Tibial nerve (tissue), 4 donors: ENCODE measurements around the gene AP2S1.

Experiments
- EP300 ChIP-seq, 2 donors: sonication (generic); formaldehyde crosslinking; IDR thresholded peaks; one replicate each; pipeline ENCODE4 v1.6.1; 2017; ENCODE audit warnings: antibody characterized with exemption in 2 of 2, mild to moderate bottlenecking in 1 of 2
- POLR2A ChIP-seq, 2 donors: fragments of 450-650 bp; IDR thresholded peaks; one replicate each; pipeline ENCODE4 v1.6.1; 2017; ENCODE audit warnings: antibody characterized with exemption in 2 of 2, mild to moderate bottlenecking in 2 of 2, moderate library complexity in 2 of 2
- TF ChIP-seq, protein P1 (sequence below), 5 experiments: fragments of 200-600 bp in 3 of 5; fragments of 450-650 bp in 2 of 5; sonication (generic) in 3 of 5; IDR thresholded peaks; one replicate each; pipeline ENCODE4 v1.5.1; 2016 to 2019; ENCODE audit warnings: antibody characterized with exemption in 5 of 5, mild to moderate bottlenecking in 3 of 5, moderate library complexity in 2 of 5

- TF ChIP-seq, protein P1, sequence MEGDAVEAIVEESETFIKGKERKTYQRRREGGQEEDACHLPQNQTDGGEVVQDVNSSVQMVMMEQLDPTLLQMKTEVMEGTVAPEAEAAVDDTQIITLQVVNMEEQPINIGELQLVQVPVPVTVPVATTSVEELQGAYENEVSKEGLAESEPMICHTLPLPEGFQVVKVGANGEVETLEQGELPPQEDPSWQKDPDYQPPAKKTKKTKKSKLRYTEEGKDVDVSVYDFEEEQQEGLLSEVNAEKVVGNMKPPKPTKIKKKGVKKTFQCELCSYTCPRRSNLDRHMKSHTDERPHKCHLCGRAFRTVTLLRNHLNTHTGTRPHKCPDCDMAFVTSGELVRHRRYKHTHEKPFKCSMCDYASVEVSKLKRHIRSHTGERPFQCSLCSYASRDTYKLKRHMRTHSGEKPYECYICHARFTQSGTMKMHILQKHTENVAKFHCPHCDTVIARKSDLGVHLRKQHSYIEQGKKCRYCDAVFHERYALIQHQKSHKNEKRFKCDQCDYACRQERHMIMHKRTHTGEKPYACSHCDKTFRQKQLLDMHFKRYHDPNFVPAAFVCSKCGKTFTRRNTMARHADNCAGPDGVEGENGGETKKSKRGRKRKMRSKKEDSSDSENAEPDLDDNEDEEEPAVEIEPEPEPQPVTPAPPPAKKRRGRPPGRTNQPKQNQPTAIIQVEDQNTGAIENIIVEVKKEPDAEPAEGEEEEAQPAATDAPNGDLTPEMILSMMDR (IDR thresholded peaks at IDR 0.05): no peak
- no peak for TF ChIP-seq POLR2A (IDR thresholded peaks at IDR 0.05)
- TF ChIP-seq EP300 (IDR thresholded peaks at IDR 0.05): no peak
Observed at GRCh38 chr19:46821512-46822409, 28.9 kb downstream of the AP2S1 start.
